GM23248 (cell line): ENCODE data around the gene MAMDC2.

Source experiments
- EZH2 ChIP-seq: fragments of 200-600 bp; sonication (generic); IDR thresholded peaks from 2 replicates; pipeline ENCODE4 v1.6.1; 2018; ENCODE audit warnings: antibody characterized with exemption, mild to moderate bottlenecking; ENCODE audit not compliant: insufficient read depth, poor library complexity, severe bottlenecking
- EZH2phosphoT487 ChIP-seq: fragments of 200-600 bp; sonication (generic); IDR thresholded peaks from 2 replicates; pipeline ENCODE4 v1.6.1; 2018; ENCODE audit warnings: antibody characterized with exemption, moderate library complexity, mild to moderate bottlenecking, low read depth; ENCODE audit not compliant: insufficient read depth

GRCh38 chr9:70035691-70036090 is 8.0 kb upstream of the MAMDC2 start:
- TF ChIP-seq EZH2 (no peak), EZH2phosphoT487 (no peak)
